Right atrium auricular region (tissue), 2 donors: ENCODE measurements around the gene VWA5B2. TPM values are rescaled to one million over a fixed set of nuclear protein-coding genes. Genes with fewer than 3 reads are reported as not detected.

Source experiments
- DNase-seq: peaks from one replicate; pipeline ENCODE4 v3.0.0-alpha.2; 2019; ENCODE audit warnings: low spot score
- H3K27ac ChIP-seq, 2 donors: fragments of 200-600 bp; sonication (generic); 1 replicate in 1 of 2; 2 replicates in 1 of 2; pipeline ENCODE4 v1.5.1; 2016 to 2019
- H3K27me3 ChIP-seq, 2 donors: fragments of 200-600 bp; sonication (generic); one replicate each; pipeline versions ENCODE4 v1.5.1 to v1.6.0; 2017 to 2019
- H3K36me3 ChIP-seq: fragments of 200-600 bp; sonication (generic); one replicate; pipeline ENCODE4 v1.5.1; 2016
- H3K4me1 ChIP-seq, 2 donors: fragments of 200-600 bp; sonication (generic); one replicate each; pipeline versions ENCODE4 v1.5.1 to v1.6.0; 2017 to 2019
- H3K4me3 ChIP-seq, 2 donors: fragments of 200-600 bp; sonication (generic); 1 replicate in 1 of 2; 2 replicates in 1 of 2; pipeline ENCODE4 v1.5.1; 2017 to 2019; ENCODE audit warnings: mild to moderate bottlenecking in 1 of 2, moderate library complexity in 1 of 2
- H3K9me3 ChIP-seq, 2 donors: fragments of 200-600 bp; sonication (generic); one replicate each; pipeline ENCODE4 v1.5.1; 2019
- CTCF ChIP-seq, 2 donors: fragments of 200-600 bp; sonication (generic); IDR thresholded peaks; one replicate each; pipeline ENCODE4 v1.5.1; 2019; ENCODE audit warnings: antibody characterized with exemption in 2 of 2
- total RNA-seq, 2 donors: library from RNA; depleted of rRNA; stranded (reverse); fragments of >200 nt; gene quantifications; one replicate each; pipeline ENCODE4 v1.1.0, GENCODE V29; 2016

The VWA5B2 gene
- total RNA-seq, 2 donors from 2014 or later, result not detected

DNA sequence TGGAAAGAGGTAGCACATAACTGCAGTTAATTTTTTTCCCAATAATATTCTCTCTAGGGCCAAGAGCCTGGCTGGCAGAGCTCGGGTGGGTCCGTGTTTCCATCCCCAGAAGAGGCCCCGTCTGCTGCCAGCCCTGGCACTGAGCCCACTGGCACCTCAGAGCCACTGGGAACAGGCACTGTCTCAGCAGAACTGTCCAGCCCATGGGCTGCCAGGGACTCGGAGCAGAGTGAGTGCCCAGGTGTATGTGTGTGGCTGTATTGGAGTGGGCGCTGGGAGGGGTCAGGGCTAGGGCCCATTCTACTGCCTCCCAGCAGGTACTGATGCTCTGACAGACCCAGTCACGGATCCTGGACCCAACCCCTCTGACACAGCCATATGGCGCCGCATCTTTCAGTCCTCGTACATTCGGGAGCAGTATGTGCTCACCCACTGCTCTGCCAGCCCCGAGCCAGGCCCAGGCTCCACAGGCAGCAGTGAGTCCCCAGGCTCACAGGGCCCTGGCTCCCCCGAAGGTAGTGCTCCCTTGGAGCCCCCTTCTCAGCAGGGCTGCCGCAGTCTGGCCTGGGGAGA is 8.9 kb downstream of the VWA5B2 start:
- Histone ChIP-seq H3K36me3 (peaks cover 11% of the 10 kb centered on the region), H3K9me3 (no peaks in the 10 kb centered on the region), H3K27me3 (no peaks in the 10 kb centered on the region), H3K4me1 (peaks cover 0 to 11% of the 10 kb centered on the region in 2 donors), H3K27ac (no peak overlapping the region), H3K4me3 (no peak overlapping the region)
- no peak for DNase-seq
- TF ChIP-seq CTCF (IDR thresholded peaks at IDR 0.05), result no peak

DNA sequence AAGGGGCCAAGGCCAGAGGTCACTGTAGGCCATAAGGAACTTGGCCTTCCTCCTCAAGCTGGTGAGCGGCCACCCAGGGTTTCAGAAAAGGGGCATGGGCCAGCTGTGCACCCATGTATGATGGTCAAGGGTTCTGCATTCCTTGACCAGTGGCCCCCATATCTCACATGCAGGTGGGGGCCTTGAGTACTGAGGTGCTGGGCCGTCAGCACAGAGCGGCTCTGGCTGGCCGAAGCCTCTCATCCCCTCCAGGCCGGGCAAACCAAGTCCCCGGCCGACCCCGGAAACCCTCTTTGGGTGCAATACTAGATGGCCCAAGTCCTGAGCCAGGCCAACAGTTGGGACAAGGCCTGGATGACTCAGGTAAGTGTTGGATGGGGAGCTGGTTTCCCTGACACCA is 9.8 kb downstream of the VWA5B2 start:
- no peak for DNase-seq
- peaks cover 20% of the 10 kb centered on the region for H3K36me3 ChIP-seq
- no peak overlapping the region for H3K4me3 ChIP-seq
- no peak overlapping the region for H3K27ac ChIP-seq
- TF ChIP-seq CTCF (IDR thresholded peaks at IDR 0.05), result no peak
- no peaks in the 10 kb centered on the region for H3K9me3 ChIP-seq
- H3K27me3 ChIP-seq, result no peaks in the 10 kb centered on the region
- peaks cover 0 to 11% of the 10 kb centered on the region in 2 donors for H3K4me1 ChIP-seq

GRCh38 chr3:184239708-184240107 is 10.3 kb downstream of the VWA5B2 start:
- Histone ChIP-seq H3K9me3 (no peaks in the 10 kb centered on the region), H3K27me3 (no peaks in the 10 kb centered on the region), H3K27ac (no peak overlapping the region), H3K4me1 (peaks cover 0 to 11% of the 10 kb centered on the region in 2 donors), H3K4me3 (no peak overlapping the region), H3K36me3 (peaks cover 24% of the 10 kb centered on the region)
- TF ChIP-seq CTCF (IDR thresholded peaks at IDR 0.05), result no peak
- DNase-seq, result no peak

DNA sequence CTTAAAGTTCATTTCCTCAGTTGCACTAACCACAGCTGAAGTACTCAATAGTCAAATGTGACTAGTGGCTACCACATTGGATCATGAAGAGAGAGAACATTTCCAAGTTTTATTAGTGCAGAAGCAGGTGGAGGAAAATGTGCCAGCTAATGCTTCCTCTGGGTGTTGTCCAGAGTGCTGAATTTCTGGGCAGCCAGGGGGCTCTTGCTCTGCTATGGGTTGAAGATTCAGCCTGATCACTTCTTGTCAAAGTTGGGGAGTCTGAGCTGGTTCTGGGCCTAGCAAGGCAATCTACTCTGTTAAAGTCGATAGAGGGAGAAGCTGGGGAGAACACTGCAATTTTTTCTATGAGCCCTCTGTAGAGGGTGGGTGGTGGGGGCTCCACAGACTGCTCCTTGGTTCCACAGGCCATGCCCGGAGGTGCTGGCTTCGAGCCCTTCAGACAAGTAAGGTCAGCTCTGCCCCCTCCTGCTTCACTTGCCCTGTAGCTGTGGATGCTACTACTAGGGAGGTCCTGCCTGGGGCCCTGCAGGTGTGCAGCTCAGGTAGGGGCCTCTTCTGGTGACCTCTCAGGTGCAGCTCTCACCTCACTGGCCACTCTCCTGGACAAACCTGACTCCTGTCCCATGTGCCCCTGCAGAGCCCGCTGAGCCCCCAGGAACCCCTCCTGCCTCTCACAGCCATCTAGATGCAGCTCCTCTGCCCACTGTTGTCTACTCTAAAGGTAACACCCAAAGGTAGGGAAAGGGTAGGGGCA is 11.2 kb downstream of the VWA5B2 start:
- H3K27me3 ChIP-seq, result no peaks in the 10 kb centered on the region
- no peaks in the 10 kb centered on the region for H3K9me3 ChIP-seq
- TF ChIP-seq CTCF (IDR thresholded peaks at IDR 0.05), result no peak
- no peak overlapping the region for H3K4me3 ChIP-seq
- H3K36me3 ChIP-seq, result peaks cover 33% of the 10 kb centered on the region
- no peak overlapping the region for H3K27ac ChIP-seq
- peaks cover 0 to 11% of the 10 kb centered on the region in 2 donors for H3K4me1 ChIP-seq
- no peak for DNase-seq

DNA sequence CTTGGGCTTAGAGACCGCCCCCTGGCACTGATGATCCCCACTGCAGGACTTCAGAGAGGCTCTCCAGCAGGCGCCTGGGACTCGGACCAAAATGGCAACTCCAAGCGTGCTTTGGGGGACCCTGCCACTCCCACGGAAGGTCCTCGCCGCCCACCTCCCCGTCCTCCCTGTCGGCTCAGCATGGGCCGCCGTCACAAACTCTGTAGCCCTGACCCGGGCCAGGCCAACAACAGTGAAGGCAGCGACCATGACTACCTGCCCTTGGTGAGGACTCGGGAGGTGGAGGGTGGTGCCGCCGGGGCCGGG is 11.7 kb downstream of the VWA5B2 start:
- Histone ChIP-seq H3K4me1 (peaks cover 0 to 11% of the 10 kb centered on the region in 2 donors), H3K27me3 (no peaks in the 10 kb centered on the region)
- no peak for TF ChIP-seq CTCF (IDR thresholded peaks at IDR 0.05)

More for the DNA sequence above, 11.7 kb downstream of the VWA5B2 start:
- Histone ChIP-seq H3K9me3 (no peaks in the 10 kb centered on the region), H3K4me3 (no peak overlapping the region), H3K27ac (no peak overlapping the region), H3K36me3 (peaks cover 34% of the 10 kb centered on the region)
- DNase-seq, result no peak
